ENCODE data around the gene BCKDHA.

Gene BCKDHA

GRCh38 chr19:41420101-41420880, 22.7 kb downstream of the BCKDHA start:
- DNase-seq (ENCODE audit: low read depth): no peak

GRCh38 chr19:41421314-41421713, 23.7 kb downstream of the BCKDHA start:
- H3K4me3 ChIP-seq (ENCODE audit: low read depth, low read length): no peak overlapping the region
- no peak for DNase-seq (ENCODE audit: low read depth)

More at GRCh38 chr19:41420101-41420880, 22.7 kb downstream of the BCKDHA start:
- TF ChIP-seq CTCF (conservative IDR thresholded peaks at IDR 0.05; ENCODE audit: low read depth, low read length): no peak
- no peak overlapping the region for H3K4me3 ChIP-seq (ENCODE audit: low read depth, low read length)

DNA sequence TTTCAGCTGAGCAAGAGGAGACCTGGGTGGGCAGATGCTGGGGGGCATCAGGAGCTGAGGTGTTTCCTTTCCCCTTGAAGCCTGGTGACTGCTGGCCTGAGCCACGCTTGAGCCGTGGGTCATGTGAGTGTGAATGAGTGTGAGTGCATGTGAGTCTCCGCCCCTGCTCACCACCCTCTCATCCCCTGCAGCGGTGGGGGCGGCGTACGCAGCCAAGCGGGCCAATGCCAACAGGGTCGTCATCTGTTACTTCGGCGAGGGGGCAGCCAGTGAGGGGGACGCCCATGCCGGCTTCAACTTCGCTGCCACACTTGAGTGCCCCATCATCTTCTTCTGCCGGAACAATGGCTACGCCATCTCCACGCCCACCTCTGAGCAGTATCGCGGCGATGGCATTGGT, 24.4 kb downstream of the BCKDHA start:
- no peak overlapping the region for H3K4me3 ChIP-seq (ENCODE audit: low read depth, low read length)
- DNase-seq (ENCODE audit: low read depth): no peak
- TF ChIP-seq CTCF (conservative IDR thresholded peaks at IDR 0.05; ENCODE audit: low read depth, low read length): no peak

More at GRCh38 chr19:41421314-41421713, 23.7 kb downstream of the BCKDHA start:
- no peak for TF ChIP-seq CTCF (conservative IDR thresholded peaks at IDR 0.05; ENCODE audit: low read depth, low read length)

- no peak overlapping the region for H3K4me3 ChIP-seq (ENCODE audit: low read depth, low read length)
- DNase-seq (ENCODE audit: low read depth): no peak
- no peak for TF ChIP-seq CTCF (conservative IDR thresholded peaks at IDR 0.05; ENCODE audit: low read depth, low read length)
Observed at GRCh38 chr19:41422456-41422855, 24.8 kb downstream of the BCKDHA start.

DNA sequence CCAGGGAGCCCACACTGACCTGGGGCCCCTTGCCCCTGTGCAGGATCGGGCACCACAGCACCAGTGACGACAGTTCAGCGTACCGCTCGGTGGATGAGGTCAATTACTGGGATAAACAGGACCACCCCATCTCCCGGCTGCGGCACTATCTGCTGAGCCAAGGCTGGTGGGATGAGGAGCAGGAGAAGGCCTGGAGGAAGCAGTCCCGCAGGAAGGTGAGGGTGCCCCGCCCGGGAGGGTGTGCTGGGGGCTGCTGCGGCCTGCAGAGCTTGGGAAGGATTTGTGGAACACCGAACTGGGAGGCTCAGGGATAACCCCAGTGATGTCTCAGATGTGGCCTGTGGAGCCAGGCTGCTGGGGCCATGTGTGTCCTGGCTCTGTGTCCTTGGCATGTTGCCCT, 25.3 kb downstream of the BCKDHA start:
- H3K4me3 ChIP-seq (ENCODE audit: low read depth, low read length): no peak overlapping the region
- DNase-seq (ENCODE audit: low read depth): no peak
- TF ChIP-seq CTCF (conservative IDR thresholded peaks at IDR 0.05; ENCODE audit: low read depth, low read length): no peak

GRCh38 chr19:41424335-41425173, 26.9 kb downstream of the BCKDHA start:
- no peak overlapping the region for H3K4me3 ChIP-seq (ENCODE audit: low read depth, low read length)
- DNase-seq (ENCODE audit: low read depth): no peak
- no peak for TF ChIP-seq CTCF (conservative IDR thresholded peaks at IDR 0.05; ENCODE audit: low read depth, low read length)
